GM23338 (cell line): ENCODE data around the gene S100A6.

Experiments
- CTCF ChIP-seq, 2 experiments: fragments of 200-600 bp in 1 of 2; sonication (generic) in 1 of 2; conservative IDR thresholded peaks; 2 replicates each; pipeline versions ENCODE4 v1.5.1 to v1.6.1; 2016 to 2017; ENCODE audit warnings: antibody characterized with exemption in 2 of 2, low read depth in 2 of 2, mild to moderate bottlenecking in 2 of 2, moderate library complexity in 1 of 2
- EZH2 ChIP-seq: fragments of 200-600 bp; sonication (generic); IDR thresholded peaks from one replicate; pipeline ENCODE4 v1.8.0; 2017; ENCODE audit warnings: antibody characterized with exemption, mild to moderate bottlenecking, low read depth; ENCODE audit not compliant: unreplicated experiment
- EZH2phosphoT487 ChIP-seq: fragments of 200-600 bp; sonication (generic); IDR thresholded peaks from one replicate; pipeline ENCODE4 v1.8.1; 2018; ENCODE audit warnings: antibody characterized with exemption; ENCODE audit not compliant: unreplicated experiment
- POLR2AphosphoS5 ChIP-seq: IDR thresholded peaks from 2 replicates; pipeline ENCODE4 v1.6.1; 2016; ENCODE audit warnings: antibody characterized with exemption, low read depth
- STAT1 ChIP-seq: IDR thresholded peaks from one replicate; pipeline ENCODE4 v1.6.1; 2016; ENCODE audit warnings: antibody characterized with exemption; ENCODE audit not compliant: unreplicated experiment
- TF ChIP-seq, protein P1 (sequence below): IDR thresholded peaks from one replicate; pipeline ENCODE4 v1.6.1; 2018; ENCODE audit warnings: antibody characterized with exemption; ENCODE audit not compliant: unreplicated experiment

DNA sequence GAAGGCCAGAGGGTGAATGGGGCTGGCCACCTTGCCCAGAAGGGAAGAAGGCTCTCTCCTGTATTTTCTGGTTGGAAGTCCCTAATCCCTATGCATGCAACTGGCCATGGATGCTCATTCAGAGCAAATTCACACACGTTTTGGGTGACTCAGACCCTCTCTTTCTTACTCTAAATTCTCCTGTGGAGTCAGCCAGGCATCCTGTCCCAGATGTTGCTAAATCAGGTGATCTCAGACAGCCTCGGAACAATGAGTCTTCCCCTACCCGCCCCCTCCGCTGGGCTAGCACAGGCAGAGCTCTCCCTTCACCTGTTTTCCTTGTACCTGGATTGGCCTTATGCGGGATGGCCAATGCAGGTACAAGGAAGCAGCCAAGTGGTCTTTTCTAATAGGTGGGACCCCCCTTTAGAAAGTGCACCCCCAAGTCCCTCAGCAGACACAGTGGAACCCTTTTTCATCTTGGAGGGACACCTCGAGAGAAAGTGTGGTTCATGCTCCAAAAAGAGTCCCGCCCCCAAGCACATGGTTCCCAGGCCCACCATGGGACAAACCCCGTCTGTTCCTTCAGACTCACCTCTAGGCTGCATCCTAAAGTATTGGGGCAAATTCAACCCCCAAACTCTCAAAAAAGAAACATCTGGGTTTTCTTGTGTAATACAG, 8.6 kb downstream of the S100A6 start:
- no peak for TF ChIP-seq CTCF (conservative IDR thresholded peaks at IDR 0.05; ENCODE audit: low read depth in 2 of 2)
- TF ChIP-seq POLR2AphosphoS5 = no peak
- TF ChIP-seq, protein P1, sequence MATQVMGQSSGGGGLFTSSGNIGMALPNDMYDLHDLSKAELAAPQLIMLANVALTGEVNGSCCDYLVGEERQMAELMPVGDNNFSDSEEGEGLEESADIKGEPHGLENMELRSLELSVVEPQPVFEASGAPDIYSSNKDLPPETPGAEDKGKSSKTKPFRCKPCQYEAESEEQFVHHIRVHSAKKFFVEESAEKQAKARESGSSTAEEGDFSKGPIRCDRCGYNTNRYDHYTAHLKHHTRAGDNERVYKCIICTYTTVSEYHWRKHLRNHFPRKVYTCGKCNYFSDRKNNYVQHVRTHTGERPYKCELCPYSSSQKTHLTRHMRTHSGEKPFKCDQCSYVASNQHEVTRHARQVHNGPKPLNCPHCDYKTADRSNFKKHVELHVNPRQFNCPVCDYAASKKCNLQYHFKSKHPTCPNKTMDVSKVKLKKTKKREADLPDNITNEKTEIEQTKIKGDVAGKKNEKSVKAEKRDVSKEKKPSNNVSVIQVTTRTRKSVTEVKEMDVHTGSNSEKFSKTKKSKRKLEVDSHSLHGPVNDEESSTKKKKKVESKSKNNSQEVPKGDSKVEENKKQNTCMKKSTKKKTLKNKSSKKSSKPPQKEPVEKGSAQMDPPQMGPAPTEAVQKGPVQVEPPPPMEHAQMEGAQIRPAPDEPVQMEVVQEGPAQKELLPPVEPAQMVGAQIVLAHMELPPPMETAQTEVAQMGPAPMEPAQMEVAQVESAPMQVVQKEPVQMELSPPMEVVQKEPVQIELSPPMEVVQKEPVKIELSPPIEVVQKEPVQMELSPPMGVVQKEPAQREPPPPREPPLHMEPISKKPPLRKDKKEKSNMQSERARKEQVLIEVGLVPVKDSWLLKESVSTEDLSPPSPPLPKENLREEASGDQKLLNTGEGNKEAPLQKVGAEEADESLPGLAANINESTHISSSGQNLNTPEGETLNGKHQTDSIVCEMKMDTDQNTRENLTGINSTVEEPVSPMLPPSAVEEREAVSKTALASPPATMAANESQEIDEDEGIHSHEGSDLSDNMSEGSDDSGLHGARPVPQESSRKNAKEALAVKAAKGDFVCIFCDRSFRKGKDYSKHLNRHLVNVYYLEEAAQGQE = no peak
- no peak for TF ChIP-seq EZH2
- no peak for TF ChIP-seq STAT1
- TF ChIP-seq EZH2phosphoT487 = no peak
